WTC11 (cell line): ENCODE data around the gene ATP8B3.

Experiments used
- CBFB ChIP-seq: sonication (generic); formaldehyde crosslinking; IDR thresholded peaks from 2 replicates; pipeline ENCODE4 v1.8.1; 2022; ENCODE audit warnings: mild to moderate bottlenecking, low read depth, missing genetic modification reagents
- CTCF ChIP-seq: fragments of 200-600 bp; IDR thresholded peaks from 2 replicates; pipeline ENCODE4 v1.8.0; 2022; ENCODE audit warnings: antibody characterized with exemption
- ETV6 ChIP-seq: sonication (generic); formaldehyde crosslinking; IDR thresholded peaks from 2 replicates; pipeline ENCODE4 v1.8.1; 2022; ENCODE audit warnings: mild to moderate bottlenecking, missing genetic modification reagents
- TCF7 ChIP-seq: sonication (generic); formaldehyde crosslinking; IDR thresholded peaks from 2 replicates; pipeline ENCODE4 v1.8.0; 2022; ENCODE audit warnings: mild to moderate bottlenecking, low read depth, missing genetic modification reagents, moderate library complexity

GRCh38 chr19:1748873-1749341 lies 63.2 kb downstream of the ATP8B3 start:
- TF ChIP-seq CTCF, result no peak
- no peak for TF ChIP-seq TCF7 (CRISPR knock-in tag)
- no peak for TF ChIP-seq ETV6 (CRISPR knock-in tag)
- TF ChIP-seq CBFB (CRISPR knock-in tag), result no peak
